Ishikawa (cell line): ENCODE measurements around the gene GDPD5.

Experiments
- CREB1 ChIP-seq: IDR thresholded peaks from 2 replicates; pipeline ENCODE4 v1.6.1; 2012; ENCODE audit warnings: low read depth
- EP300 ChIP-seq: IDR thresholded peaks from 2 replicates; pipeline ENCODE4 v1.6.1; 2012; ENCODE audit warnings: borderline replicate concordance
- YY1 ChIP-seq: IDR thresholded peaks from 2 replicates; pipeline ENCODE4 v1.6.1; 2012; ENCODE audit warnings: low read depth

- TF ChIP-seq YY1, result no peak
- TF ChIP-seq EP300, result no peak
- TF ChIP-seq CREB1, result no peak
Measured at GRCh38 chr11:75424396-75424795, 101.3 kb downstream of the GDPD5 start.
